ENCODE data around the gene CDON. TPM values are rescaled to one million over a fixed set of nuclear protein-coding genes. Genes with fewer than 3 reads are reported as not detected.
"Not testable (repeated sequence)": the region's sequence is repeated elsewhere in the genome, so short reads cannot be mapped to it uniquely, and the experiment has no call there.

CDON gene
- total RNA-seq, 2 donors from 2014 or later, result 10.4 to 17.7 TPM

DNA sequence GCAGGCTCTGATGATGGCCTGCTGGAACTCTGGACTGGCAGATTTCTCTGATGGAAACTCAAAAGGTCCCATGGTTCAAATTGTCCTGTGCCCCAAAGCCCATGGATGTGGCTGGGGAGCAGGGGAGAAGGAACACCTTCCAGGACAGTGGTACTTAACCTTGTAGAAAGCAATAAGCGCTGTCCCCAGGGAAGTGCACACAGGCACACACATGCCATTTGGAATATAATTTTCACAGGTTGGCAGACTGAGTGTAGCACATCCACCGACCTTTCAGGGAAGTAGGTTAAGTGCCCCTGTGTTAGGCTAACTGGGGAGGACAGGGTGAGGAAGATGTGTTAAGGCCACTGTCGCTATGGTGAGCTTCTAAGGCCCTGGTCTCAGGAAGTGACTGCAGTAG, 140.5 kb downstream of the CDON start:
- no peak for ATAC-seq (ENCODE audit: insufficient number of reproducible peaks, low FRiP score, low read depth)
- Histone ChIP-seq H3K4me1 (ENCODE audit: control insufficient read depth in 1 of 2, low read depth in 2 of 2) (no peaks in the 10 kb centered on the region), H3K27me3 (replicated peaks; ENCODE audit: insufficient read depth) (no peaks in the 10 kb centered on the region), H3K27ac (no peak overlapping the region), H3K9me3 (no peaks in the 10 kb centered on the region), H3K4me3 (no peak overlapping the region), H3K36me3 (no peaks in the 10 kb centered on the region)
- TF ChIP-seq, protein P1, sequence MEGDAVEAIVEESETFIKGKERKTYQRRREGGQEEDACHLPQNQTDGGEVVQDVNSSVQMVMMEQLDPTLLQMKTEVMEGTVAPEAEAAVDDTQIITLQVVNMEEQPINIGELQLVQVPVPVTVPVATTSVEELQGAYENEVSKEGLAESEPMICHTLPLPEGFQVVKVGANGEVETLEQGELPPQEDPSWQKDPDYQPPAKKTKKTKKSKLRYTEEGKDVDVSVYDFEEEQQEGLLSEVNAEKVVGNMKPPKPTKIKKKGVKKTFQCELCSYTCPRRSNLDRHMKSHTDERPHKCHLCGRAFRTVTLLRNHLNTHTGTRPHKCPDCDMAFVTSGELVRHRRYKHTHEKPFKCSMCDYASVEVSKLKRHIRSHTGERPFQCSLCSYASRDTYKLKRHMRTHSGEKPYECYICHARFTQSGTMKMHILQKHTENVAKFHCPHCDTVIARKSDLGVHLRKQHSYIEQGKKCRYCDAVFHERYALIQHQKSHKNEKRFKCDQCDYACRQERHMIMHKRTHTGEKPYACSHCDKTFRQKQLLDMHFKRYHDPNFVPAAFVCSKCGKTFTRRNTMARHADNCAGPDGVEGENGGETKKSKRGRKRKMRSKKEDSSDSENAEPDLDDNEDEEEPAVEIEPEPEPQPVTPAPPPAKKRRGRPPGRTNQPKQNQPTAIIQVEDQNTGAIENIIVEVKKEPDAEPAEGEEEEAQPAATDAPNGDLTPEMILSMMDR (IDR thresholded peaks at IDR 0.05), result no peak
- DNase-seq (ENCODE audit: low spot score), result no peak

GRCh38 chr11:125921042-125921441, 141.6 kb downstream of the CDON start:
- H3K27me3 ChIP-seq (replicated peaks; ENCODE audit: insufficient read depth), result no peaks in the 10 kb centered on the region
- no peak for ATAC-seq (ENCODE audit: insufficient number of reproducible peaks, low FRiP score, low read depth)
- no peaks in the 10 kb centered on the region for H3K9me3 ChIP-seq

GRCh38 chr11:125918140-125918840, 144.4 kb downstream of the CDON start:
- ATAC-seq (ENCODE audit: insufficient number of reproducible peaks, low FRiP score, low read depth) (no peak), DNase-seq (ENCODE audit: low spot score) (no peak)
- Histone ChIP-seq H3K4me1 (ENCODE audit: control insufficient read depth in 1 of 2, low read depth in 2 of 2) (no peaks in the 10 kb centered on the region), H3K36me3 (no peaks in the 10 kb centered on the region), H3K4me3 (no peak overlapping the region), H3K27ac (no peak overlapping the region), H3K9me3 (no peaks in the 10 kb centered on the region), H3K27me3 (replicated peaks; ENCODE audit: insufficient read depth) (no peaks in the 10 kb centered on the region)
- TF ChIP-seq, protein P1 (IDR thresholded peaks at IDR 0.05), result no peak

More at GRCh38 chr11:125921042-125921441, 141.6 kb downstream of the CDON start:
- Histone ChIP-seq H3K27ac (no peak overlapping the region), H3K4me3 (no peak overlapping the region), H3K4me1 (ENCODE audit: control insufficient read depth in 1 of 2, low read depth in 2 of 2) (no peaks in the 10 kb centered on the region), H3K36me3 (no peaks in the 10 kb centered on the region)
- DNase-seq (ENCODE audit: low spot score), result no peak
- TF ChIP-seq, protein P1 (IDR thresholded peaks at IDR 0.05), result no peak

- DNase-seq (ENCODE audit: low spot score), result no peak
- no peak for ATAC-seq (ENCODE audit: insufficient number of reproducible peaks, low FRiP score, low read depth)
- TF ChIP-seq, protein P1 (IDR thresholded peaks at IDR 0.05), result no peak
- Histone ChIP-seq H3K36me3 (no peaks in the 10 kb centered on the region), H3K27ac (no peak overlapping the region), H3K9me3 (no peaks in the 10 kb centered on the region), H3K27me3 (replicated peaks; ENCODE audit: insufficient read depth) (no peaks in the 10 kb centered on the region), H3K4me1 (ENCODE audit: control insufficient read depth in 1 of 2, low read depth in 2 of 2) (no peaks in the 10 kb centered on the region), H3K4me3 (no peak overlapping the region)
Measured at GRCh38 chr11:125916683-125917347, 145.9 kb downstream of the CDON start.

DNA sequence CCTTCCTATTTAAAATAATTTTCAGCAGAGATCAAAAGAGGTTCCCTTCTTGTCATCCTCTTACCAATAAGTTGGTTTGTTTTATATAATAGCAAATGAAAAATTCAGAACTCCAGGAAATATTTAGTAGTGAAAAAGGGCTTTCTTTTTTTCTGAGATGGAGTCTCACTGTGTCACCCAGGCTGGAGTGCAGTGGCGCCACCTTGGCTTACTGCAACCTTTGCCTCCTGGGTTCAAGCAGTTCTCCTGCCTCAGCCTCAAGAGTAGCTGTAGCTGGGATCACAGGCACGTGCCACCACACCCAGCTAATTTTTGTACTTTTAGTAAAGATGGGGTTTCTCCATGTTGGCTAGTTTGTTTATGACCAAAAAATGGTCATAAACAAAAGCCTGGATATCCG, 148.1 kb downstream of the CDON start:
- H3K4me1 ChIP-seq (ENCODE audit: control insufficient read depth in 1 of 2, low read depth in 2 of 2); H3K27ac ChIP-seq; H3K4me3 ChIP-seq; H3K27me3 ChIP-seq (replicated peaks; ENCODE audit: insufficient read depth); ATAC-seq (ENCODE audit: insufficient number of reproducible peaks, low FRiP score, low read depth); DNase-seq (ENCODE audit: low spot score); H3K36me3 ChIP-seq; H3K9me3 ChIP-seq: not testable (repeated sequence)
